ENCODE data around the gene FMNL2. TPM values are rescaled to one million over a fixed set of nuclear protein-coding genes. Genes with fewer than 3 reads are reported as not detected.

The FMNL2 gene
- total RNA-seq, 1 experiment from 2014 or later: 33.6 TPM

GRCh38 chr2:152617456-152618192 is 282.6 kb downstream of the FMNL2 start:
- DNase-seq (ENCODE audit: low read depth, low spot score) (no peak), ATAC-seq (no peak)
- Histone ChIP-seq H3K4me1 (ENCODE audit: control insufficient read depth, insufficient read depth, low read length) (no peaks in the 10 kb centered on the region), H3K36me3 (ENCODE audit: control insufficient read depth, insufficient read depth, low read length) (peaks cover 23% of the 10 kb centered on the region), H3K9me3 (ENCODE audit: control insufficient read depth, insufficient read depth, low read depth, low read length) (no peaks in the 10 kb centered on the region), H3K27me3 (ENCODE audit: control insufficient read depth, insufficient read depth, low read length) (no peaks in the 10 kb centered on the region), H3K27ac (ENCODE audit: low read length) (no peak overlapping the region), H3K4me3 (ENCODE audit: low read depth in 2 of 2, low read length in 2 of 2) (no peak overlapping the region)
- no TSS peak for BruUV-seq (replicated peaks)
- intact Hi-C loops (cut with micrococcal nuclease; ENCODE audit: unreplicated experiment): no loop called here
- TF ChIP-seq, protein P1, sequence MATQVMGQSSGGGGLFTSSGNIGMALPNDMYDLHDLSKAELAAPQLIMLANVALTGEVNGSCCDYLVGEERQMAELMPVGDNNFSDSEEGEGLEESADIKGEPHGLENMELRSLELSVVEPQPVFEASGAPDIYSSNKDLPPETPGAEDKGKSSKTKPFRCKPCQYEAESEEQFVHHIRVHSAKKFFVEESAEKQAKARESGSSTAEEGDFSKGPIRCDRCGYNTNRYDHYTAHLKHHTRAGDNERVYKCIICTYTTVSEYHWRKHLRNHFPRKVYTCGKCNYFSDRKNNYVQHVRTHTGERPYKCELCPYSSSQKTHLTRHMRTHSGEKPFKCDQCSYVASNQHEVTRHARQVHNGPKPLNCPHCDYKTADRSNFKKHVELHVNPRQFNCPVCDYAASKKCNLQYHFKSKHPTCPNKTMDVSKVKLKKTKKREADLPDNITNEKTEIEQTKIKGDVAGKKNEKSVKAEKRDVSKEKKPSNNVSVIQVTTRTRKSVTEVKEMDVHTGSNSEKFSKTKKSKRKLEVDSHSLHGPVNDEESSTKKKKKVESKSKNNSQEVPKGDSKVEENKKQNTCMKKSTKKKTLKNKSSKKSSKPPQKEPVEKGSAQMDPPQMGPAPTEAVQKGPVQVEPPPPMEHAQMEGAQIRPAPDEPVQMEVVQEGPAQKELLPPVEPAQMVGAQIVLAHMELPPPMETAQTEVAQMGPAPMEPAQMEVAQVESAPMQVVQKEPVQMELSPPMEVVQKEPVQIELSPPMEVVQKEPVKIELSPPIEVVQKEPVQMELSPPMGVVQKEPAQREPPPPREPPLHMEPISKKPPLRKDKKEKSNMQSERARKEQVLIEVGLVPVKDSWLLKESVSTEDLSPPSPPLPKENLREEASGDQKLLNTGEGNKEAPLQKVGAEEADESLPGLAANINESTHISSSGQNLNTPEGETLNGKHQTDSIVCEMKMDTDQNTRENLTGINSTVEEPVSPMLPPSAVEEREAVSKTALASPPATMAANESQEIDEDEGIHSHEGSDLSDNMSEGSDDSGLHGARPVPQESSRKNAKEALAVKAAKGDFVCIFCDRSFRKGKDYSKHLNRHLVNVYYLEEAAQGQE (IDR thresholded peaks at IDR 0.05; ENCODE audit: insufficient read depth in 1 of 2, low read depth in 2 of 2, low read length in 1 of 2): no peak
- ChIA-PET POLR2A (no interaction called here), CTCF (no interaction called here)
- in situ Hi-C loops (cut with HindIII; ENCODE audit: low pct_unique_long_range_greater_than_20kb, low sequenced_read_pairs): no loop called here

DNA sequence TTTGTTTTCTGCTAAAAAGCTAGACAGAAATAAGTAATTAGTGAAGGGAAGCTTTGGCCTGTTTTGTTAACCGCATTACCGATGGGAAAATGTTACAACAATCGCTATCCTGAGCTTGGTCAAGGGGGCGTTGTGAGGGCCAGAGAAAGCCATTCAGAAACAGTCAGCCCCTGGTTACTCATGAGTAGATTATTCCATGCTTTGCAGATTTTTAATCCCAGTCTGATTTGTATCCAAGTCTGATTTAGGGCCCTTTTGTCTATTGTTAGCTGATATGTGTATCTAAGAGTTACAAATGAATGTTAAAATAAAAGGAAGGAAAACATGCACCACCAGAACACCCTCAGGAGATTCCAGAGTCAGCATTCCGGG is 283.2 kb downstream of the FMNL2 start:
- POLR2A ChIA-PET: no interaction called here
- H3K4me3 ChIP-seq (ENCODE audit: low read depth in 2 of 2, low read length in 2 of 2): no peak overlapping the region
- H3K27ac ChIP-seq (ENCODE audit: low read length): no peak overlapping the region
- no peaks in the 10 kb centered on the region for H3K4me1 ChIP-seq (ENCODE audit: control insufficient read depth, insufficient read depth, low read length)
- H3K27me3 ChIP-seq (ENCODE audit: control insufficient read depth, insufficient read depth, low read length): no peaks in the 10 kb centered on the region
- TF ChIP-seq TCF7L2 (IDR thresholded peaks at IDR 0.05; ENCODE audit: low read depth, low read length) (no peak), SIN3A (IDR thresholded peaks at IDR 0.05; ENCODE audit: borderline replicate concordance, insufficient read depth, low read depth, low read length) (no peak), POLR2AphosphoS5 (IDR thresholded peaks at IDR 0.05; ENCODE audit: low read depth, low read length) (no peak)
- TF ChIP-seq, protein P1 (IDR thresholded peaks at IDR 0.05; ENCODE audit: insufficient read depth in 1 of 2, low read depth in 2 of 2, low read length in 1 of 2): no peak
- TF ChIP-seq, protein P2, sequence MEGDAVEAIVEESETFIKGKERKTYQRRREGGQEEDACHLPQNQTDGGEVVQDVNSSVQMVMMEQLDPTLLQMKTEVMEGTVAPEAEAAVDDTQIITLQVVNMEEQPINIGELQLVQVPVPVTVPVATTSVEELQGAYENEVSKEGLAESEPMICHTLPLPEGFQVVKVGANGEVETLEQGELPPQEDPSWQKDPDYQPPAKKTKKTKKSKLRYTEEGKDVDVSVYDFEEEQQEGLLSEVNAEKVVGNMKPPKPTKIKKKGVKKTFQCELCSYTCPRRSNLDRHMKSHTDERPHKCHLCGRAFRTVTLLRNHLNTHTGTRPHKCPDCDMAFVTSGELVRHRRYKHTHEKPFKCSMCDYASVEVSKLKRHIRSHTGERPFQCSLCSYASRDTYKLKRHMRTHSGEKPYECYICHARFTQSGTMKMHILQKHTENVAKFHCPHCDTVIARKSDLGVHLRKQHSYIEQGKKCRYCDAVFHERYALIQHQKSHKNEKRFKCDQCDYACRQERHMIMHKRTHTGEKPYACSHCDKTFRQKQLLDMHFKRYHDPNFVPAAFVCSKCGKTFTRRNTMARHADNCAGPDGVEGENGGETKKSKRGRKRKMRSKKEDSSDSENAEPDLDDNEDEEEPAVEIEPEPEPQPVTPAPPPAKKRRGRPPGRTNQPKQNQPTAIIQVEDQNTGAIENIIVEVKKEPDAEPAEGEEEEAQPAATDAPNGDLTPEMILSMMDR (IDR thresholded peaks at IDR 0.05): no peak
- no peak for ATAC-seq
- CTCF ChIA-PET: no interaction called here
- no peak for DNase-seq (ENCODE audit: low read depth, low spot score)
- no peaks in the 10 kb centered on the region for H3K9me3 ChIP-seq (ENCODE audit: control insufficient read depth, insufficient read depth, low read depth, low read length)
- intact Hi-C loops (cut with micrococcal nuclease; ENCODE audit: unreplicated experiment) (no loop called here), in situ Hi-C loops (cut with HindIII; ENCODE audit: low pct_unique_long_range_greater_than_20kb, low sequenced_read_pairs) (no loop called here)
- H3K36me3 ChIP-seq (ENCODE audit: control insufficient read depth, insufficient read depth, low read length): peaks cover 23% of the 10 kb centered on the region
- no TSS peak for BruUV-seq (replicated peaks)

All from Panc1 (cell line).